Retinal pigment epithelial cell (primary cell): ENCODE data around the gene GPRASP2.

ENCODE experiments used
- DNase-seq: peaks from one replicate; pipeline ENCODE4 v3.0.0-alpha.2; 2010; ENCODE audit warnings: low read depth
- H3K4me3 ChIP-seq: 2 replicates; pipeline ENCODE4 v1.5.1; 2011; ENCODE audit warnings: mild to moderate bottlenecking, low read length, control low read depth, moderate library complexity
- TF ChIP-seq, protein P1 (sequence below): conservative IDR thresholded peaks from 2 replicates; pipeline ENCODE4 v1.5.1; 2011; ENCODE audit warnings: low read depth, low read length, control low read depth, inconsistent platforms

Gene GPRASP2

DNA sequence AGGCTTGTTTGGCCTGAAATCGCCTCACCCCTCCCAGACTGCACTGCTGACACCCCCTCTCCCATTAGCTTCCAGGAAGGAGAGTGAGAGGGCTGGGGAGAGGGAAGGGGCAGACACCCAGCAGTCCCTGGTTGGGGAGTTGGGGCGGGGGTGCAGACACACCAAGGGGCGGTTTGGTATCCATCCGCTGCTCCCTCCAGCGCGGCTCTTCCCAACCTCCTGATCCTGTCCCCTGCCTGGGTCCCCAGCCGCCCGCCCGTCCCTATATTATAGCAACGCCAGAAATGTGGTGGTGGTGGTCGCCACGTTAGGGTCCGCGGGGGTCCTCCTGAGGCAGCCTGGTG lies 33.2 kb downstream of the GPRASP2 start:
- no peak for DNase-seq
- H3K4me3 ChIP-seq: peak overlapping the region; percentile 65
- TF ChIP-seq, protein P1, sequence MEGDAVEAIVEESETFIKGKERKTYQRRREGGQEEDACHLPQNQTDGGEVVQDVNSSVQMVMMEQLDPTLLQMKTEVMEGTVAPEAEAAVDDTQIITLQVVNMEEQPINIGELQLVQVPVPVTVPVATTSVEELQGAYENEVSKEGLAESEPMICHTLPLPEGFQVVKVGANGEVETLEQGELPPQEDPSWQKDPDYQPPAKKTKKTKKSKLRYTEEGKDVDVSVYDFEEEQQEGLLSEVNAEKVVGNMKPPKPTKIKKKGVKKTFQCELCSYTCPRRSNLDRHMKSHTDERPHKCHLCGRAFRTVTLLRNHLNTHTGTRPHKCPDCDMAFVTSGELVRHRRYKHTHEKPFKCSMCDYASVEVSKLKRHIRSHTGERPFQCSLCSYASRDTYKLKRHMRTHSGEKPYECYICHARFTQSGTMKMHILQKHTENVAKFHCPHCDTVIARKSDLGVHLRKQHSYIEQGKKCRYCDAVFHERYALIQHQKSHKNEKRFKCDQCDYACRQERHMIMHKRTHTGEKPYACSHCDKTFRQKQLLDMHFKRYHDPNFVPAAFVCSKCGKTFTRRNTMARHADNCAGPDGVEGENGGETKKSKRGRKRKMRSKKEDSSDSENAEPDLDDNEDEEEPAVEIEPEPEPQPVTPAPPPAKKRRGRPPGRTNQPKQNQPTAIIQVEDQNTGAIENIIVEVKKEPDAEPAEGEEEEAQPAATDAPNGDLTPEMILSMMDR: no peak

DNA sequence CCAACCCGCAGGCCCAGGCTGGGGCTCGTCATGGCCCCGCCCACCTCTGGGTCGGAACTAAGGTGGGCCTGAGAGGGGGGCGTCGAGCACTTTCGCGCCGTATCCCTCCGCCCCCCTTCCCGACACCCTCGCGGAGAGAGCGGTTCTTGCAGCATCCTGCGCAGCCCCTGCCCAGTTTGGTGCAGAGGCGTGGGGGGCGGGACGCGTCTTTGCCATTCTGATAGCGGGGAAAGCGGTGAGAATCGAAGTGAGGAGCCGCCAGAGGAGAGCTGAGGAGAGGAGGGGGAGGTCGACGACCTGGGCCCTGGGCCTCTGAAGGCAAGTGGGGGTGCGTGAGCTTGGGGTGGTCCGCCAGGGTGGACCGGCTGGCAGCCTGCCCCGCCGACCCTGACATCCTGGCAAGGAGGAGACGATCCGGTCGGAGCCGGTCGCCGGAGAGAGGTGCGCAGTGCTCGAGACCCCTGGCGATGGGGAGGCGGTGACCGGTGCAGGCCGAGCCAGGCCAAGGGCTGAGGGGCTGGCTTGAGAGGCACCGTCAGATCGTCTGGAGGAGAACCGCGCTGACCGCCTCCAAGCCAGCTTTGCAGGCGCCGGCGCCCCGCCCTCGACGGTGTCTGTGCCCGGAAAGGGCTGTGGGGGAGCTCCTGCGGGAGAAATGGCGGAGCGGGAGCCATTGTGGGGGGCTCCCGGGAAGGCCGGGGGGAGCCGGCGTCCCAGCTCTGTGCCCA lies 33.8 kb downstream of the GPRASP2 start:
- DNase-seq: no peak
- peak overlapping the region; percentile 65 for H3K4me3 ChIP-seq
- TF ChIP-seq, protein P1: no peak

DNA sequence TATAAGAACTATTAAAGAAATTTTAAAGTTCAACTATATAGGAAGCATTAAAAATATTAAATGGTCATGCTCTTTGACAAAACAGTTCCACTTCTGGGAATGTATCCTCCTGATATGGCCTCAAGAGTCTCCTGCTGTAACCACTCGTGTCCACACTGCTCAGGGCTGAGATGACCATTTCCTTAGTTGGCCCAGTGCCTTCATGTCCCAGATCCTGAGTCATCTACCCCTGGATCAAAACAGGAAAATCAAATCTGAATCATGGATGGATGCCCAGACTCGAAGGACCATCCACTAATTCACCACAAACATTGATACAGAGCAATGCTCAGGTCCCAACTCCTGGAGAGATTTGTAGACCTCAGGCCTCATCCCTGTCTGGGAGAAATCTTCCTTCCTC lies 53.0 kb downstream of the GPRASP2 start:
- H3K4me3 ChIP-seq: no peak overlapping the region
- DNase-seq: peak; percentile 15
- TF ChIP-seq, protein P1: no peak

DNA sequence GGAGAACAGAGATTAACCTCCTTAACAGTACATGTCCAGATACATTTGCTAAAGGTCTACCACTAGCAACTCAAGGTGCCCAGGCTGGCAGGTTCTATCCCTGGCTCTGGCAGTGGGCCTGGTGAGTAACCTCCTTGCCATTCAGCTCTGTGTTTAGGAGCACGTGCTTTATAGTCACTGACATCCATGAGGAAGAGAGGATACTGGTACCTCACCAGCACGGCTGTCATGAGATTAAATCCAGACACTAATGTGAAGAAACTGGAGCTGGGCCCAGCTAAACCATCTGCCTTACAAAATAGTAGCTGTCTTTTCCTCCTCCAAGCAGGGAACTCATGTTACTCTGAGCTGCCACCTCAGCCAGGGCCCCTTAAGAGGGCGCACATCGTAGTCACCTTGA lies 53.6 kb downstream of the GPRASP2 start:
- TF ChIP-seq, protein P1: no peak
- H3K4me3 ChIP-seq: no peak overlapping the region
- peak; percentile 9 for DNase-seq

DNA sequence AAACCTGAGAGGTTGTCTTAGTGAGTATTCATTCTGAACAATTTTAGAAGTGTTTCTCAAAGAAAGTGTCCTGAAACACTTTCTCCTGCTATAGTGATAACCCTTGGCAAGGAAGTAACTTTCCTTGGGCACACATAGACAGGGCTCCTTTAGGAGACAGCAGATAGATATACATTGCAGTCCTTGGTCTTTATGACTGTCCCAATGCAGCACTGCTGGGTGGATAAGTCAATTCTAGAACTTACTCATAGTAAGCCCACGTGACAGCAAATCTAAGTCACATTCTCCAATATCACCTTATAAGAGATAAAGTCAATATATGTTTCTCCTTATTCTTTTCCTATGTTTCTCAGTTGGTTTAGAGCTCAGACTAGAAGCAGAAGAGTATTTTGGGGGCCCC lies 55.0 kb downstream of the GPRASP2 start:
- TF ChIP-seq, protein P1: no peak
- no peak for DNase-seq

More for the DNA sequence above, 55.0 kb downstream of the GPRASP2 start:
- H3K4me3 ChIP-seq: no peak overlapping the region
